ENCODE data around the gene GLTP.
"Not testable (repeated sequence)": the region's sequence is repeated elsewhere in the genome, so short reads cannot be mapped to it uniquely, and the experiment has no call there.

The GLTP gene

GRCh38 chr12:109858764-109859163, 21.6 kb downstream of the GLTP start:
- ATAC-seq: no peak
- TF ChIP-seq TOX (CRISPR knock-in tag; IDR thresholded peaks at IDR 0.05; ENCODE audit: borderline replicate concordance) (no peak), TSHZ2 (CRISPR knock-in tag; IDR thresholded peaks at IDR 0.05) (no peak), GLIS3 (CRISPR knock-in tag; IDR thresholded peaks at IDR 0.05) (no peak), ZFP3 (CRISPR knock-in tag; IDR thresholded peaks at IDR 0.05) (no peak)

- ATAC-seq: no peak
Observed at GRCh38 chr12:109857715-109858114, 22.6 kb downstream of the GLTP start.

GRCh38 chr12:109855377-109855776, 25.0 kb downstream of the GLTP start:
- ATAC-seq: no peak
- TF ChIP-seq CSRNP3 (CRISPR knock-in tag; IDR thresholded peaks at IDR 0.05) (no peak), BACH2 (CRISPR knock-in tag; IDR thresholded peaks at IDR 0.05; ENCODE audit: borderline replicate concordance) (no peak), CREB5 (CRISPR knock-in tag; IDR thresholded peaks at IDR 0.05; ENCODE audit: low read depth) (no peak), TOX (CRISPR knock-in tag; IDR thresholded peaks at IDR 0.05; ENCODE audit: borderline replicate concordance) (no peak), TCF4 (CRISPR knock-in tag; IDR thresholded peaks at IDR 0.05; ENCODE audit: borderline replicate concordance) (no peak), PPARA (CRISPR knock-in tag; IDR thresholded peaks at IDR 0.05; ENCODE audit: borderline replicate concordance) (no peak), SNAI2 (CRISPR knock-in tag; IDR thresholded peaks at IDR 0.05) (no peak), OSR1 (CRISPR knock-in tag; IDR thresholded peaks at IDR 0.05) (no peak), GLIS3 (CRISPR knock-in tag; IDR thresholded peaks at IDR 0.05) (no peak), ARNTL (CRISPR knock-in tag; IDR thresholded peaks at IDR 0.05; ENCODE audit: borderline replicate concordance, low read depth) (no peak), ZNF565 (CRISPR knock-in tag; conservative IDR thresholded peaks at IDR 0.05; ENCODE audit: low read depth) (no peak), ZFP30 (CRISPR knock-in tag; IDR thresholded peaks at IDR 0.05) (no peak), POU6F1 (CRISPR knock-in tag; IDR thresholded peaks at IDR 0.05; ENCODE audit: borderline replicate concordance, low read depth) (no peak), PATZ1 (CRISPR knock-in tag; IDR thresholded peaks at IDR 0.05; ENCODE audit: borderline replicate concordance) (no peak), ZNF70 (CRISPR knock-in tag; IDR thresholded peaks at IDR 0.05) (no peak), RARB (CRISPR knock-in tag; IDR thresholded peaks at IDR 0.05) (no peak), ZC3H10 (CRISPR knock-in tag; IDR thresholded peaks at IDR 0.05) (no peak), ESRRG (CRISPR knock-in tag; IDR thresholded peaks at IDR 0.05) (no peak), CSDC2 (CRISPR knock-in tag; IDR thresholded peaks at IDR 0.05) (no peak)

More at GRCh38 chr12:109857715-109858114, 22.6 kb downstream of the GLTP start:
- TF ChIP-seq ZC3H10 (CRISPR knock-in tag; IDR thresholded peaks at IDR 0.05) (no peak), BACH2 (CRISPR knock-in tag; IDR thresholded peaks at IDR 0.05; ENCODE audit: borderline replicate concordance) (no peak)

GRCh38 chr12:109850518-109850917, 29.8 kb downstream of the GLTP start:
- not testable (repeated sequence) for ATAC-seq

Data from SK-N-SH treated with all-trans-retinoic acid at 6 μM for 48 hours (cell line).